Cardiac muscle cell (in vitro differentiated cells and primary cell): ENCODE results near the gene CNNM4. TPM values are rescaled to one million over a fixed set of nuclear protein-coding genes. Genes with fewer than 3 reads are reported as not detected.

Experiments used
- DNase-seq, 2 donors: peaks; one replicate each; pipeline versions ENCODE4 v3.0.0 to v3.0.0-alpha.2; 2010 to 2017; ENCODE audit warnings: low read depth in 1 of 2, low spot score in 1 of 2
- H3K27ac ChIP-seq: fragments of 200-600 bp; sonication (generic); 2 replicates; pipeline ENCODE4 v1.5.1; 2016
- H3K27me3 ChIP-seq: fragments of 200-600 bp; sonication (generic); 2 replicates; pipeline ENCODE4 v1.6.0; 2016; ENCODE audit warnings: control low read depth
- H3K36me3 ChIP-seq: fragments of 200-600 bp; sonication (generic); 2 replicates; pipeline ENCODE4 v1.5.1; 2016; ENCODE audit warnings: control low read depth
- H3K4me1 ChIP-seq: fragments of 200-600 bp; sonication (generic); 2 replicates; pipeline ENCODE4 v1.8.1; 2017; ENCODE audit warnings: low read depth, mild to moderate bottlenecking, mixed run types
- H3K4me3 ChIP-seq: fragments of 200-600 bp; sonication (generic); 2 replicates; pipeline ENCODE4 v1.5.1; 2016; ENCODE audit warnings: mild to moderate bottlenecking
- H3K9me3 ChIP-seq: fragments of 200-600 bp; sonication (generic); 2 replicates; pipeline ENCODE4 v1.5.1; 2017; ENCODE audit warnings: low read depth, mild to moderate bottlenecking, control low read depth
- CTCF ChIP-seq: IDR thresholded peaks from 2 replicates; pipeline ENCODE4 v1.5.1; 2012; ENCODE audit warnings: low read depth, mild to moderate bottlenecking, low read length
- polyA plus RNA-seq: library from polyadenylated mRNA; unstranded; fragments of >200 nt; fragmentation: Nextera tagmentation; extraction: Ambion mirVana; gene quantifications from 2 replicates; pipeline ENCODE4 v1.2.1, GENCODE V29; 2016
- total RNA-seq: library from RNA; depleted of rRNA; stranded (reverse); fragments of >200 nt; gene quantifications from 2 replicates; pipeline ENCODE4 v1.2.3, GENCODE V29; 2016

The CNNM4 gene
- total and polyA plus RNA-seq, 2 experiments from 2014 or later: 10.2 to 18.8 TPM

- H3K36me3 ChIP-seq: peaks cover 17% of the 10 kb centered on the region
- no peak overlapping the region for H3K4me3 ChIP-seq
- peak overlapping the region; percentile 74 for H3K27ac ChIP-seq
- H3K4me1 ChIP-seq: peaks cover 3% of the 10 kb centered on the region
- no peak for TF ChIP-seq CTCF
- DNase-seq: peak in 1 of 2 donors; percentile 48
- H3K9me3 ChIP-seq: no peaks in the 10 kb centered on the region
- no peaks in the 10 kb centered on the region for H3K27me3 ChIP-seq
Measured at GRCh38 chr2:96848264-96848663, 87.6 kb downstream of the CNNM4 start.

- peaks cover 17% of the 10 kb centered on the region for H3K36me3 ChIP-seq
Measured at GRCh38 chr2:96852667-96853066, 92.0 kb downstream of the CNNM4 start.

GRCh38 chr2:96853321-96853720 lies 92.6 kb downstream of the CNNM4 start:
- H3K27ac ChIP-seq: no peak overlapping the region
- no peaks in the 10 kb centered on the region for H3K27me3 ChIP-seq
- no peaks in the 10 kb centered on the region for H3K9me3 ChIP-seq
- DNase-seq: no peak
- H3K36me3 ChIP-seq: peaks cover 17% of the 10 kb centered on the region
- H3K4me1 ChIP-seq: no peaks in the 10 kb centered on the region
- no peak overlapping the region for H3K4me3 ChIP-seq
- TF ChIP-seq CTCF: no peak

More at GRCh38 chr2:96852667-96853066, 92.0 kb downstream of the CNNM4 start:
- Histone ChIP-seq H3K27ac (no peak overlapping the region), H3K27me3 (no peaks in the 10 kb centered on the region), H3K4me3 (no peak overlapping the region), H3K9me3 (no peaks in the 10 kb centered on the region), H3K4me1 (peaks cover 3% of the 10 kb centered on the region)
- DNase-seq: no peak
- no peak for TF ChIP-seq CTCF

- Histone ChIP-seq H3K27ac (no peak overlapping the region), H3K27me3 (no peaks in the 10 kb centered on the region), H3K4me1 (peaks cover 3% of the 10 kb centered on the region), H3K36me3 (peaks cover 21% of the 10 kb centered on the region), H3K4me3 (peak overlapping the region; percentile 57), H3K9me3 (no peaks in the 10 kb centered on the region)
- no peak for TF ChIP-seq CTCF
- peak in 1 of 2 donors; percentile 37 for DNase-seq
Measured at GRCh38 chr2:96856776-96857666, 96.3 kb downstream of the CNNM4 start.

GRCh38 chr2:96857667-96858372 lies 97.1 kb downstream of the CNNM4 start, which contains the start of gene ANKRD39:
Gene ANKRD39 (minus strand): TSS chr2:96858016. CDS start chr2:96857987, 29 bp downstream.
- Histone ChIP-seq H3K27ac (peak within 1 kb of the TSS; percentile 3), H3K27me3 (no peaks in the 10 kb centered on the region), H3K9me3 (no peaks in the 10 kb centered on the region), H3K4me3 (peak within 1 kb of the TSS; percentile 57), H3K4me1 (peaks cover 3% of the 10 kb centered on the region), H3K36me3 (peaks cover 22% of the 10 kb centered on the region)
- DNase-seq: peak; percentile 99
- TF ChIP-seq CTCF: peak; percentile 81
